Smooth muscle cell (in vitro differentiated cells): Measurements from ENCODE around the gene UBC. TPM values are rescaled to one million over a fixed set of nuclear protein-coding genes. Genes with fewer than 3 reads are reported as not detected.

Experiments
- DNase-seq: peaks from one replicate; lab custom pipeline; 2025; ENCODE audit not compliant: unreplicated experiment; lab: John Stamatoyannopoulos, UW
- H2AFZ ChIP-seq: fragments of 200-600 bp; sonication (generic); 2 replicates; pipeline ENCODE4 v1.6.0; 2016; ENCODE audit warnings: antibody characterized with exemption, low read depth, mild to moderate bottlenecking
- H3F3A ChIP-seq: fragments of 200-600 bp; sonication (generic); 2 replicates; pipeline ENCODE4 v1.6.0; 2017; ENCODE audit warnings: antibody characterized with exemption, low read depth
- H3K27ac ChIP-seq: fragments of 200-600 bp; sonication (generic); 2 replicates; pipeline ENCODE4 v1.5.1; 2016; ENCODE audit warnings: low read depth, mild to moderate bottlenecking
- H3K27me3 ChIP-seq: fragments of 200-600 bp; sonication (generic); 2 replicates; pipeline ENCODE4 v1.6.1; 2016; ENCODE audit warnings: low read depth, mild to moderate bottlenecking
- H3K36me3 ChIP-seq: fragments of 200-600 bp; sonication (generic); 2 replicates; pipeline ENCODE4 v1.5.1; 2016; ENCODE audit warnings: low read depth
- H3K4me1 ChIP-seq: fragments of 200-600 bp; sonication (generic); 2 replicates; pipeline ENCODE4 v1.5.1; 2016; ENCODE audit warnings: low read depth
- H3K4me2 ChIP-seq: fragments of 200-600 bp; sonication (generic); 2 replicates; pipeline ENCODE4 v1.6.0; 2016; ENCODE audit warnings: mild to moderate bottlenecking
- H3K4me3 ChIP-seq: fragments of 200-600 bp; sonication (generic); 2 replicates; pipeline ENCODE4 v1.5.1; 2016; ENCODE audit warnings: mild to moderate bottlenecking
- H3K79me2 ChIP-seq: fragments of 200-600 bp; sonication (generic); 2 replicates; pipeline ENCODE4 v1.6.0; 2016; ENCODE audit warnings: low read depth, mild to moderate bottlenecking
- H3K9ac ChIP-seq: fragments of 200-600 bp; sonication (generic); 2 replicates; pipeline ENCODE4 v1.6.0; 2016; ENCODE audit warnings: low read depth
- H3K9me3 ChIP-seq: fragments of 200-600 bp; sonication (generic); replicated peaks from 2 replicates; pipeline ENCODE4 v1.5.1; 2016; ENCODE audit warnings: low read depth
- H4K20me1 ChIP-seq: fragments of 200-600 bp; sonication (generic); 2 replicates; pipeline ENCODE4 v1.6.0; 2016; ENCODE audit warnings: low read depth
- CTCF ChIP-seq: fragments of 200-600 bp; sonication (generic); IDR thresholded peaks from 2 replicates; pipeline ENCODE4 v1.5.1; 2017; ENCODE audit warnings: borderline replicate concordance, mild to moderate bottlenecking, antibody characterized with exemption; ENCODE audit not compliant: insufficient read depth, poor library complexity, severe bottlenecking
- WGBS: methylation state at CpG from one replicate; pipeline ENCODE4 v1.1.7; 2016; ENCODE audit warnings: low lambda C conversion rate; 5-methylcytosine and 5-hydroxymethylcytosine counted together
- polyA plus RNA-seq: library from polyadenylated mRNA; unstranded; fragments of >200 nt; fragmentation: Nextera tagmentation; extraction: Ambion mirVana; gene quantifications from 2 replicates; pipeline ENCODE4 v1.2.1, GENCODE V29; 2016
- total RNA-seq: library from RNA; depleted of rRNA; stranded (reverse); fragments of >200 nt; gene quantifications from 2 replicates; pipeline ENCODE4 v1.2.3, GENCODE V29; 2014

Gene UBC
- total and polyA plus RNA-seq, 2 experiments from 2014 or later = 1,322 to 1,327 TPM

- Histone ChIP-seq H2AFZ (no peak overlapping the region), H3K4me1 (peaks cover 12% of the 10 kb centered on the region), H3K27ac (peak overlapping the region; percentile 70), H3K4me2 (peak overlapping the region; percentile 82), H3K36me3 (no peaks in the 10 kb centered on the region), H4K20me1 (peaks cover 76% of the 10 kb centered on the region), H3F3A (peaks cover 46% of the 10 kb centered on the region), H3K9me3 (no peaks in the 10 kb centered on the region), H3K9ac (no peak overlapping the region), H3K4me3 (no peak overlapping the region), H3K27me3 (no peaks in the 10 kb centered on the region), H3K79me2 (peaks cover 41% of the 10 kb centered on the region)
- 67% methylated on average over 8 of the region's 8 CpGs for WGBS
- TF ChIP-seq CTCF = no peak
- DNase-seq = no peak
Measured at GRCh38 chr12:124909831-124910560, 4.5 kb downstream of the UBC start.

- peak; percentile 96 for TF ChIP-seq CTCF
- 1% methylated on average over 2 of the region's 2 CpGs for WGBS
Measured at GRCh38 chr12:124906606-124907261, 7.7 kb downstream of the UBC start.

GRCh38 chr12:124904306-124905098, 9.9 kb downstream of the UBC start:
- Histone ChIP-seq H3K79me2 (no peaks in the 10 kb centered on the region), H3K9me3 (no peaks in the 10 kb centered on the region), H2AFZ (no peak overlapping the region), H3K9ac (peak overlapping the region; percentile 72), H3K36me3 (no peaks in the 10 kb centered on the region), H3K27ac (peak overlapping the region; percentile 91), H4K20me1 (peaks cover 34% of the 10 kb centered on the region), H3K27me3 (no peaks in the 10 kb centered on the region), H3K4me3 (no peak overlapping the region), H3K4me1 (no peaks in the 10 kb centered on the region), H3F3A (peaks cover 19% of the 10 kb centered on the region), H3K4me2 (peak overlapping the region; percentile 74)
- WGBS = 14% methylated on average over 15 of the region's 15 CpGs
- no peak for TF ChIP-seq CTCF
- DNase-seq = peak; percentile 58

More at GRCh38 chr12:124906606-124907261, 7.7 kb downstream of the UBC start:
- Histone ChIP-seq H3K79me2 (peaks cover 19% of the 10 kb centered on the region), H3F3A (peaks cover 38% of the 10 kb centered on the region), H3K27me3 (no peaks in the 10 kb centered on the region), H4K20me1 (peaks cover 57% of the 10 kb centered on the region), H3K9ac (no peak overlapping the region), H3K4me1 (peaks cover 12% of the 10 kb centered on the region), H3K36me3 (no peaks in the 10 kb centered on the region), H3K4me2 (no peak overlapping the region), H2AFZ (no peak overlapping the region), H3K27ac (no peak overlapping the region), H3K9me3 (no peaks in the 10 kb centered on the region), H3K4me3 (no peak overlapping the region)
- DNase-seq = no peak
